NCI-H146 (cell line): ENCODE measurements around the gene SORCS2.

Experiments used
- DNase-seq: peaks from one replicate; lab custom pipeline; 2025; lab: John Stamatoyannopoulos, UW

Gene SORCS2

GRCh38 chr4:7192252-7193029 is at the start of gene SORCS2:
Gene SORCS2, plus strand, starts transcription at chr4:7192538.
- peak; percentile 59 for DNase-seq

- DNase-seq = no peak
These were observed 47.7 kb upstream of the SORCS2 start for GRCh38 chr4:7144374-7145290.

- no peak for DNase-seq
These were observed 46.9 kb upstream of the SORCS2 start for GRCh38 chr4:7145291-7145934.

- DNase-seq = no peak
These were observed 46.1 kb upstream of the SORCS2 start for GRCh38 chr4:7146059-7146785.

GRCh38 chr4:7146786-7147115 is 45.6 kb upstream of the SORCS2 start:
- DNase-seq = no peak

GRCh38 chr4:7147261-7147660 is 45.1 kb upstream of the SORCS2 start:
- no peak for DNase-seq

GRCh38 chr4:7147661-7148310 is 44.6 kb upstream of the SORCS2 start:
- DNase-seq = no peak

GRCh38 chr4:7148337-7148736 is 44.0 kb upstream of the SORCS2 start:
- DNase-seq = no peak

GRCh38 chr4:7150036-7150635 is 42.2 kb upstream of the SORCS2 start:
- no peak for DNase-seq

GRCh38 chr4:7151668-7152227 is 40.6 kb upstream of the SORCS2 start:
- no peak for DNase-seq

- DNase-seq = no peak
These were observed 38.6 kb upstream of the SORCS2 start for GRCh38 chr4:7153711-7154110.

- DNase-seq = no peak
These were observed 37.9 kb upstream of the SORCS2 start for GRCh38 chr4:7154351-7154981.

- no peak for DNase-seq
These were observed 36.7 kb upstream of the SORCS2 start for GRCh38 chr4:7155590-7156071.

GRCh38 chr4:7156328-7156727 is 36.0 kb upstream of the SORCS2 start:
- no peak for DNase-seq

GRCh38 chr4:7156761-7157488 is 35.4 kb upstream of the SORCS2 start:
- DNase-seq = no peak

GRCh38 chr4:7157666-7158065 is 34.7 kb upstream of the SORCS2 start:
- DNase-seq = no peak

GRCh38 chr4:7158081-7158750 is 34.1 kb upstream of the SORCS2 start:
- no peak for DNase-seq

GRCh38 chr4:7158991-7159390 is 33.3 kb upstream of the SORCS2 start:
- no peak for DNase-seq

- no peak for DNase-seq
These were observed 32.4 kb upstream of the SORCS2 start for GRCh38 chr4:7159923-7160322.
